HG03039 (cell line): Measurements from ENCODE around the gene DPP7.

Source experiments
- ATAC-seq: cut with Tn5 transposase; IDR thresholded peaks from one replicate; pipeline ENCODE4 v1.9.1; 2021; ENCODE audit warnings: mild to moderate bottlenecking, moderate library complexity; ENCODE audit not compliant: unreplicated experiment

Gene DPP7

DNA sequence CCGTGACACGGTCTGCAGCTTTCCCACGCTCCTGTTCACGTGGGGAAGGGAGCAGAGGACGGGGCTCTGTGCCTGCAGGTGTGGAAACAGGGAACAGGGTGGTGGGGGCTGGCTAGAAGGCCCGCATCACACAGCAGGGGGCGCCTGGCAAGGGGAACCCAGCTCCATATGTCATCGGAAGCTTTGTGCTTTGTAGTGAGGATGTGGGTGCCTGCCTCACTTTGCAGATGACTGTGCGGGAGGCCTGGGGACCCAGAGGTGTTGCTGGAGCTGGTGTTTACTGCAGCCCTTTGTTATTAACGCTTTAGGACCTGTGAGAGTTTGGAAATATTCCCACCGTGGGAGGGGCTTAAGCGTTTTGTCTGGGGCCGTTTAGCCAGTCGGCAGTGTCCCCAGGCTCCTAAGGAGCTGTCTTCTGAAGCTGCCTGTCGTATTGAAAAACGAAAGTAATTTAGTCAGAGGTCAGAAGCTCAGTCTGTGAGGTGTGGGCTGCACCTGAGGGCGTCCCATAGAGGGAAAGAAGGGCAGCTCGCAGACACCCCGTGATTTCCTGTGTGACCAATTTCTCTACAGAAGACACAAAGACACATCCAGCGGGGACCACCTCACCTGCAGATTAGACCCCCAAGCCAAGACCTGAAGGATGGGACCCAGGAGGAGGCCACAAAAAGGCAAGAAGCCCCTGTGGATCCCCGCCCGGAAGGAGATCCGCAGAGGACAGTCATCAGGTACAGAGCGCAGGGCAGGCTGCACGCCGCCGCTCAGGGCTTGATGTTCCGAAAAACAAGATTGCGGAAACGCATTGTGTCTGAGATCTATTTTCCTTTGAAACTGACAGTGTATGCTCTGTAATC lies 18.6 kb downstream of the DPP7 start:
- ATAC-seq = peak; percentile 65

GRCh38 chr9:137089232-137089947 lies 25.1 kb downstream of the DPP7 start:
- ATAC-seq = no peak

DNA sequence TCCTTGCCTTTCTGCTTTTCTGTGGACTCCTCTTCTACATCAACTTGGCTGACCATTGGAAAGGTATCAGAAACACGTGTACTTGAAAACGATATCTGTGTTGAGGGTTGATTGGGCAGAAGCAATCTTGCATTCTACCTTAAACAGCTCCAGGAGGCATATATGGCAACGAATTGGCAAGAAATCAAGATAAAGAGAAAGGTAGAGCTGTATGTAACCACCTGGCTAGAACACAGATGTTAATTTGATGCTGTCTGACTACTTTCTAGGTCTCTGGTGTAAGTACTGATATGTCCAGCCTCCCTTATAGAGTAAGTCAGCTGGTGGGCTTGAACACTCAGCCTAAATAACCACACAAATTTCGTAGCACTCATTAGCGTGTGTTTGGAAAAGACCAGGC lies 26.4 kb downstream of the DPP7 start:
- ATAC-seq = no peak

DNA sequence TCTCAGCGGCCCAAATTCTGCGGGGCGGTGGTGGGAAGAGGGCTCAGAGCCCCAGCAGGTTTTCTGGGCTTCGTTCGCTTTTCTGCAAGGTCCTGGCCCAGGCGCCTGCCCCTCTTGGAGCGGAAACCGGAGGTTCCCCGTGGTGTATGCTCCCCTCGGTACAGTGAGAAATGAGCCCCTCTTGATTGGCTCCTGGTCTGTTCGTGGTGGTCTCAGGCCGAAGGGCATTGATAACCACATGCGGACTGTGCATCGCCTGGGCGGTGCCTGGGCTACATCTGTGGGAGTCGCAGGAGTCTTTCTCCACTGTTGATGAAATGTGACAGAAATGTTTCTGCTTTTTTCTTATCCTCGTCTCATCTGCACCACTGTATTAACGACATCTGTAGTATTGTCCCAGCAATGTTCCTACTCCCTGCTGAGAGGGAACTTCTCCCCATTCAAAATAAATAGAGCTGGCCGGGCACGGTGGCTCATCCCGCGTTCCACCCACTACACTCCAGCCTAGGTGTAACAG lies 27.1 kb downstream of the DPP7 start:
- no peak for ATAC-seq

GRCh38 chr9:137086531-137087408 lies 27.8 kb downstream of the DPP7 start, which contains the start of gene MAN1B1:
MAN1B1 (plus strand) TSS chr9:137086985; CDS start chr9:137087000, 15 bp downstream.
- peak; percentile 66 for ATAC-seq

DNA sequence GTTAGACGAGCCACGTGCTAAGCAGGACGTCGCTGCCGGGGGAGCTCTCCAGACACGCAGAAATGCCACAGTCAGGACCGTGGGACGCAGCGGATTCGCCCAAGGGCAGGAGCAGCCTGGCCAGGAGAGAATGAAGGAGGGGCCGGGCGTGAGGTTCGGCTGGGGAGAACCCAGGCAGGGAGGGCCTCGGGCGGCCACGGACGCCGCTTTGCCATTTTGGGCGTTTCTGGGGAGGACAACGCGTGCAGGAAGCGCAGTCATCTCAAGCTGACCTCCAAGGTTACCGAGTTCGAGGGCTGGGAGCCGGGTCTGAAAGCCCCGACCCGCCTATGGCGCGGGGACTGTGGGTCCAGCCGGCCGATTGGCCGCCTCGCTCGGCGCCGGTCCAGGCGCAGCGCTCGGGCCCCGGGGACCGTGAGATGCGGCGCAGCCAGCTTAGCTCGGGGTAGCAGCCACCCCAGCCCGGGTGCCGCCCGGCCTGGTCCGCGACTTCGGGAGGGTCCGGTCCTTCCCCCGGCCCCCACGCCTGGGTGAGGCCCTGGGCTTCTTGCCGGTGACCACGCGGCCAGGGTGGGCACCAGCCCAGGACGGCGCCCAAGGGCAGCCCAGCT lies 28.5 kb downstream of the DPP7 start:
- ATAC-seq = peak; percentile 11

GRCh38 chr9:137084526-137084925 lies 30.0 kb downstream of the DPP7 start:
- no peak for ATAC-seq

DNA sequence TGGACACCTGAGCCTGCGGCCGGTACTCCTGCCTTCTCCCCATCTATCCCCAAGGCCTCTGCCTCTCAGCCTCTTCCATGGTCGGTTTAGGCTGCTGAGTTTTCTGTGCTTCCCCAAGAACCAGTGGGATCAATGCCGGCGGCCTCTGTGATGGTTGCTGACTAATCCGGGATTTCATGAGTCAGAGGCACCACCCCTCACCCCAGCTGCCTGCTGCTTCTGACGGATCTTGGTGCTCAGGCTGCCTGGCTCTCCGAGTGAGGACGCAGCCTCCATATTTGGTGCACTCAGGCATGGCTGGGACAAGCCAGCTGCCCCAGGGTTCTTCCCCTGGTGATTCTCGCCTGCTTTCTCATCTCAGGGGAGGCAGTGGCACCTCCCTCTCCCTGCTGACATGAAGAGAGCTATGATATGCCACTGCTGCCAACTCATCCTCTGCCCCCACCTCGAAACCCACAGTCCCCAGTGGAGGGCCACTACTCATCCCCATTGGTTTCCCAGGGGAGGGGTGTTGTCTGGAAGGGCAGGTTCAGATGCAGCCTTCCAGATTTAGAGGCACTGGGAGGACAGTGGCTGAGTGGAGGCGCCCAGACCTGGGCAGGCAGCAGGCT lies 31.0 kb downstream of the DPP7 start:
- no peak for ATAC-seq

DNA sequence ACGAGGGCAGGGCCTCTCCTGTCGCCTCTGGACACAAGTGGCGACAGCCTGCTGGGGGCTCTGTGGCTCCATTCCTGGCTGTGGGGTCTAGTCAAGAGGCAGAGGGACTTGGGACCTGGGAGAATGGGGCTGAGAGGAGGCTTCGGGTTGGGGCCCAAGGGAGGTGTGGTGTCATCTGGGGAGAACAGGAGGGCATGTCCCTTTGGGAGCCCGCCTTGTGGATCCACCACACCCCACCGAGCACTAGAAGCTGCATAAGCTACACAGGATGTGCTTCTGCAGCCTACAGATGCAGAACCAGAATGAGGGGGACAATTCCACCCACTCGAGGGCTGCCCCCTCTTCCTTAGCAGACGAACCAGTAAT lies 31.6 kb downstream of the DPP7 start:
- no peak for ATAC-seq

DNA sequence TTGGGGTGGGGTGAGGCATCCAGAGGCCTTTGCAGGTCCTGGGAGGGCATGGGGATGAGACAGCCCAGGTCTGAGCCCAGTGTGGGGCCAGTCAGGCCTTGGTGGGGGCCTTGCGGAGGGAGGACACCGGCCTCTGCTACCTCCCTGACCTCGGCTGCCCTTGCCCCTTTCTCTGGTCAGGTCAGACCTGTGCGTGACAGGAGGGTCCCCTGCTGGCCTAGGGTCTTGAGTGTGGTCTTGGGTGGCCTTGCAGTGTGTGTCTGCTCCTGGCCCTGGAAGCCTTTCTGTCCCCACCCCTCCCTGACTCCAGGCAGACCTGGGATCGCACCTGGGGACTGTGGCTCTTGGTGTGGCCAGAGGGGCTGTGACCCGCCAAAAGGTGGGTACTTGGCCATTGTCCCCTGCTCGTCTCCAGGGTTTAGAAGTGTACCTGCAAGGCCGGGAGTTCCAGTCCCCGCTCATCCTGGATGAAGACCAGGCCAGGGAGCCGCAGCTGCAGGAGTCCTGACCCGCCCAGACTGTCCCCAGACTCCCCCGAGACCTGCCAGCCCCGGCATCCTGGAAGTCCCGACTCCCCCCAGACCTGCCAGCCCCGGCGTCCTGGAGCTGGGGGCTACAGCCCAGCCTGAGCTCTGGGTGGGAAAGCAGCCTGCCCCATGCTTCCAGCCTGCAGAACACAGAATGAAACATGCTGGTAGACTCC lies 32.2 kb downstream of the DPP7 start:
- ATAC-seq = no peak

GRCh38 chr9:137080260-137081122 lies 34.0 kb downstream of the DPP7 start:
- no peak for ATAC-seq

DNA sequence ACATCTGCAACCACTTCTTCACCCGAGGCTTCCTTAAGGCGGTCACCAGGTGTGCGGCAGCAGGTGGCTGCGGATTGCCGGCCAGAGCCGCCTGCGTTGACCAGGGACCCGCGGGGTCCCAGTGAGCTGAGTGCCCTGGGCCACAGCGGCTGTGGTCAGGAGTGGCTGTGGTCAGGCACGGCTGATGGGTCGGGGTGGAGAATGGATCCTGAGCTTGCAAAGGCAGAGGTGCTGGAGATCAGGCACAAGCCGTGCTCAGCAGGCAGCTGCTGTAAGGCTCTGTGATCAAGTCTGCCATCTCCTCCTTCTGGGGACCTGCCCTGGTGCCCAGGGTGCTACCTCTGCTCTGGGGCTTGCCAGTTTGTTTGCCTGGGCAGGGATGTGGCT lies 35.1 kb downstream of the DPP7 start:
- ATAC-seq = no peak

DNA sequence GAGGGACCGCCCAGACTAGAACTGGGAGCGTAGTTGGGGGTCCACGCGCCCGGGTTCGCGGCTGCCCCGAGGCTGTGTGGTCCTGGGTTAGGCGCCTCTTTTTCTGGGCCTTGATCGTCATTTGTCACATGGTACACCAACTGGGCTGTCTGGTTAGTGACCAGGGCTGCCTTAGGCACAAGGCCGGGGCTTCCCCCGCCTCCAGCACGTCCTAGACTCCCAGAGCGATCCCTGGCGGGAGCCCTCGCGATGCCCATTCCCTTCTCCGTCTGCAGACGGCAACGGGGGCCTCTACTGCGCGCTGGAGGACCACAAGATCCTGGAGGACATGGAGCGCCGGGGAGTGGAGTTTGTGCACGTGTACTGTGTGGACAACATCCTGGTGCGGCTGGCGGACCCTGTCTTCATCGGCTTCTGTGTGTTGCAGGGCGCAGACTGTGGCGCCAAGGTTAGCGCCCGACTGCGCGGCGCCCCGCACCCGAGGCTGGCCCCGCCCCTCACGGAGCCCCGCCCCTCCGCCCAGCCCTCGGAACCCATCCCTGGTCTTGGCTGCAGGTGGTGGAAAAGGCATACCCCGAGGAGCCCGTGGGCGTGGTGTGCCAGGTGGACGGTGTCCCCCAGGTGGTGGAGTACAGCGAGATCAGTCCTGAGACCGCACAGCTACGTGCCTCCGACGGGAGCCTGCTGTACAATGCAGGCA lies 35.7 kb downstream of the DPP7 start:
- no peak for ATAC-seq

- ATAC-seq = no peak
Measured at GRCh38 chr9:137077758-137078693, 36.5 kb downstream of the DPP7 start.

DNA sequence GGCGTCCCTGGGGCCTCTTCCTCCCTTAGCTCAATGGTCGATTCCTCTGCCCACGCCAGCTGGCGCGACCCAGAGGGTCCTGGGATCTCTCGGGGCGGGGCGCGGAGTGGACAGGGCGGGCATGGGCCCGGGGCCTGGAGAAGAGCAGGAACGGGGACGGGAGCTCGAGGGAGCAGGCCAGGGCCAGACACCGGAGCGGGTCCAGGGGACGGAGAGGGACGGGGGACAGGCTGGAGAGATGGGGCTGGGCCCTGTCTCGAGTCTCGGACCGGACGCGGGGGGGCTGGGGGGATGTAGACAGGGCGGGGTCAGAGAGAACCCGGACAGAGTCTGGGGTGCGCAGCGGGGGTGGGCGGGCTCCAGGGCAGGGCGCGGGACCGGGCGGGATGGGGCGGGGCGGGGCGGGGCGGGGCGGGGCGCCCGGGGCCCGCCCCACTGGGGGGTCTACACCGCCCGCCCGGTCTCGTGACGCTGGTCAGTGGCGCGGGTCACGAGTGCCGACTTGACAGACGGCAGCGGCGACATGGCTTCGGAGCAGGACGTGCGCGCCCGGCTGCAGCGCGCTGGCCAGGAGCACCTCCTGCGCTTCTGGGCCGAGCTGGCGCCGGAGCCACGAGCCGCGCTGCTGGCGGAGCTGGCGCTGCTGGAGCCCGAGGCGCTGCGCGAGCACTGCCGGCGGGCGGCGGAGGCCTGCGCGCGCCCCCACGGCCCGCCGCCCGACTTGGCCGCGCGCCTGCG lies 37.4 kb downstream of the DPP7 start, which contains the start of gene UAP1L1:
Gene UAP1L1, plus strand, starts transcription at position 508 of the 738 bp plus-strand sequence. Its CDS starts 16 bp downstream, at position 524.
- ATAC-seq = peak; percentile 37

- no peak for ATAC-seq
Measured at GRCh38 chr9:137076636-137077009, 37.9 kb downstream of the DPP7 start.
